NCI-H226 (cell line): ENCODE results near the gene PCYOX1L.

Experiments used
- DNase-seq: peaks from one replicate; pipeline ENCODE4 v3.0.0-alpha.2; 2015

PCYOX1L gene

GRCh38 chr5:149409268-149409948, 51.6 kb downstream of the PCYOX1L start:
- DNase-seq: no peak

GRCh38 chr5:149410071-149410470, 52.2 kb downstream of the PCYOX1L start:
- no peak for DNase-seq

GRCh38 chr5:149410721-149411432, 53.0 kb downstream of the PCYOX1L start:
- DNase-seq: no peak

- DNase-seq: no peak
These were observed 54.1 kb downstream of the PCYOX1L start for GRCh38 chr5:149411738-149412519.

GRCh38 chr5:149412783-149413476, 55.1 kb downstream of the PCYOX1L start:
- no peak for DNase-seq

- DNase-seq: no peak
These were observed 55.8 kb downstream of the PCYOX1L start for GRCh38 chr5:149413477-149414210.

GRCh38 chr5:149414405-149415065, 56.7 kb downstream of the PCYOX1L start:
- DNase-seq: no peak

- DNase-seq: no peak
These were observed 57.5 kb downstream of the PCYOX1L start for GRCh38 chr5:149415066-149415967.

GRCh38 chr5:149416987-149417710, 59.3 kb downstream of the PCYOX1L start:
- DNase-seq: no peak

GRCh38 chr5:149417711-149418368, 60.0 kb downstream of the PCYOX1L start:
- no peak for DNase-seq

- DNase-seq: no peak
These were observed 61.2 kb downstream of the PCYOX1L start for GRCh38 chr5:149418910-149419531.
